NCI-H1105 treated with DMSO at 0.1 percent for 48 hours (cell line): Measurements from ENCODE around the gene LTB.

Experiments used
- DNase-seq: peaks from one replicate; lab custom pipeline; 2025; lab: John Stamatoyannopoulos, UW

LTB gene, protein sequence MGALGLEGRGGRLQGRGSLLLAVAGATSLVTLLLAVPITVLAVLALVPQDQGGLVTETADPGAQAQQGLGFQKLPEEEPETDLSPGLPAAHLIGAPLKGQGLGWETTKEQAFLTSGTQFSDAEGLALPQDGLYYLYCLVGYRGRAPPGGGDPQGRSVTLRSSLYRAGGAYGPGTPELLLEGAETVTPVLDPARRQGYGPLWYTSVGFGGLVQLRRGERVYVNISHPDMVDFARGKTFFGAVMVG

DNA sequence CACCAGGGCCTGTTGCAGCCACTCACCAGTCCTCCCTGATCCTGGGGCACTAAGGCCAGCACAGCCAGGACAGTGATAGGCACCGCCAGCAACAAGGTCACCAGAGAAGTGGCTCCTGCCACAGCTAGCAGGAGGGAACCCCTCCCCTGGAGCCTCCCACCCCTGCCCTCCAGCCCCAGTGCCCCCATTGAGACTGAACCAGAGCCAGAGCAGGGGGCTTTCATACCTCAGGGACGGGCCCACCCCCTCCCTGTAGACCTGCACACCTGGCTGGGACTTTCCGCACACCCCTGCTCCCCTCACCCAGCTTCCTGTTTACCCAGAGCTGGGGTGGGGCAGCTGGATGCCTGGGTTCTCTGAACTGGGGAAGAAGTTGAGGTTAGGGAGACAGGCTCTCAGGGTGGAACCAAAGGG is at the start of gene LTB:
TSS of gene LTB (minus strand) at position 195 of the 414 bp plus-strand sequence. CDS start at position 188, 7 bp downstream.
- DNase-seq, result no peak

DNA sequence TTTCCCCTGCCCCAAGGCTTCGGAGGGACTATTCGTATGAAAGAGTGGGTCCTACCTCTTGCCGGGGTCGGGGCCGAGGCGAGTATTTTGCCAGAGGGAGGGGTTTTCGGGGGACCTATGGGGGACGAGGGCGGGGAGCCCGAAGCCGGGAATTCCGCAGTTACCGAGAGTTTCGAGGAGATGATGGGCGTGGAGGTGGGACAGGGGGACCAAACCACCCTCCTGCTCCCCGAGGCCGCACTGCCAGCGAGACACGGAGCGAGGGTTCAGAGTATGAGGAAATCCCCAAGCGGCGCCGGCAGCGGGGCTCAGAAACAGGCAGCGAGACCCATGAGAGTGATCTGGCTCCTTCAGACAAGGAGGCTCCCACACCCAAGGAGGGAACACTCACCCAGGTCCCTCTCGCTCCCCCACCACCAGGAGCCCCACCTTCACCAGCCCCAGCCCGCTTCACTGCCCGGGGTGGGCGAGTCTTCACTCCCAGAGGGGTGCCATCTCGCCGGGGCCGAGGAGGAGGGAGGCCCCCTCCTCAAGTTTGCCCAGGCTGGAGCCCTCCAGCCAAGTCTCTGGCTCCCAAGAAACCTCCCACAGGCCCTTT is 49.6 kb upstream of the LTB start:
- no peak for DNase-seq

DNA sequence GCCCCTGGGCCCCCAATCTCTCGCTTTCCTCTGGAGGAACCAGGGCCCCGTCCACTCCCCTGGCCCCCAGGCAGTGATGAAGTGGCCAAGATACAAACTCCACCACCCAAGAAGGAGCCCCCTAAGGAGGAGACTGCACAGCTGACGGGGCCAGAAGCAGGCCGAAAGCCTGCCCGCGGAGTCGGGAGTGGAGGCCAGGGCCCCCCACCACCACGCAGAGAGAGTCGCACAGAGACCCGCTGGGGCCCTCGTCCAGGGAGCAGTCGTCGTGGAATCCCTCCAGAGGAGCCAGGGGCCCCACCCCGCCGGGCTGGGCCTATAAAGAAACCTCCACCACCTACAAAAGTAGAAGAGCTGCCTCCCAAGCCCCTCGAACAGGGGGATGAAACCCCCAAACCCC is 49.0 kb upstream of the LTB start:
- no peak for DNase-seq

DNA sequence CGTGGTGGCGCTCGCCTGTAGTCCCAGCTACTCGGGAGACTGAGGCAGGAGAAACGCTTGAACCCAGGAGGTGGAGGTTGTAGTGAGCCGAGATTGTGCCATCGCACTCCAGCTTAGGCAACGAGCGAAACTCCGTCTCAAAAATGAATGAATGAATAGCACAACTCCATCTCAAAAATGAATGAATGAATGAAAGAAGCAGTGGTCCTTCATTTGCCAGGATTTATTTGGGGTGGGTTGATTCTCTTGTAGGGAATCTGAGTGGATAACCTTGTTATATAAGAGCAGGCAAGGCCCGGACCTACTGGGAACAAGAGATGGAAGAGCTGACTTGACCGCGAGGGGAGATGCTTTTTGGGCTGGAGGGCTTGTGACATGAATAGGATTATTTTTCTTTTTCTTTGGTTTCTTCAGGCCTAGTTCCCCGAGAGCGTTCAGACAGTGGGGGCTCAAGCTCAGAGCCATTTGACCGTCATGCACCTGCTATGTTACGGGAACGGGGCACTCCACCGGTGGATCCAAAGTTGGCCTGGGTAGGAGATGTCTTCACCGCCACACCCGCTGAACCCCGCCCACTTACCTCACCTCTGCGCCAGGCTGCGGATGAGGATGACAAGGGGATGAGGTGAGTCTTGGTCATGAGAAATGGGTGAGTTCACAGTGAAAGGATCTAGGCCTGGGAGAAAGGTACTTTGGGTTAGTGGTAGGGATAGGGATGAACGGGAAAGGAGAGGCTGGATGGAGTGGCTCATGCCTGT is 48.1 kb upstream of the LTB start:
- no peak for DNase-seq

DNA sequence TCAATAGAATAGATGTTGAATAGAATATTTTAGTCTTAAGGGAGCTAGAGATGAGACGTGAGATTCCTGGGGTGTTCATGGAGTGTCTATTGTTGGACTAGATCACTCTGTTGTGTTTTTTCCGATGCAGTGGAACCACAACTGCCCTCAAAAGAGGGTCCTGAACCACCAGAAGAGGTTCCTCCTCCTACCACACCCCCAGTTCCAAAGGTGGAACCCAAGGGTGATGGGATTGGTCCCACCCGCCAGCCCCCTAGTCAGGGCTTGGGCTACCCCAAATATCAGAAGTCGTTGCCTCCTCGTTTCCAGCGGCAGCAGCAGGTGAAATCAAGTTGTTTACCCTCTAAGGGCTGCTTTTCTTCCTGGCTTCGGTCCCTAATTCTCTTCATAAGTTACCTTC is 46.8 kb upstream of the LTB start:
- no peak for DNase-seq

DNA sequence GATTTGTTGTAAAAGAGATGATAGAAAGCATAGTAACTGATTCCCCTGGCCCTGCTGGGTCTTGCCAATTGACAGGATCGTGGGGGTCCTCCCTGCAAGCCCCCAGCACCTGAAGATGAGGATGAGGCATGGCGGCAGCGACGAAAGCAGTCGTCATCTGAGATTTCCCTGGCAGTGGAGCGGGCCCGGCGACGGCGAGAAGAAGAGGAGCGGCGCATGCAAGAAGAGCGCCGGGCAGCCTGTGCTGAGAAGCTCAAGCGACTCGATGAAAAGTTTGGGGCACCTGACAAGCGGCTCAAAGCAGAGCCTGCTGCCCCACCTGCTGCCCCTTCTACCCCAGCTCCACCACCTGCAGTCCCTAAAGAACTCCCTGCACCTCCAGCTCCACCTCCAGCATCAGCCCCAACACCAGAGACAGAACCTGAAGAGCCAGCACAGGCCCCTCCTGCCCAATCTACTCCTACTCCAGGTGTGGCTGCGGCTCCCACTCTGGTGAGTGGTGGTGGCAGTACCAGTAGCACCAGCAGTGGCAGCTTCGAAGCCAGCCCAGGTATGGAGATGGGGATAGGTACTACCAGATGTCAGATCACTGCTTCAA is 45.6 kb upstream of the LTB start:
- DNase-seq, result no peak

DNA sequence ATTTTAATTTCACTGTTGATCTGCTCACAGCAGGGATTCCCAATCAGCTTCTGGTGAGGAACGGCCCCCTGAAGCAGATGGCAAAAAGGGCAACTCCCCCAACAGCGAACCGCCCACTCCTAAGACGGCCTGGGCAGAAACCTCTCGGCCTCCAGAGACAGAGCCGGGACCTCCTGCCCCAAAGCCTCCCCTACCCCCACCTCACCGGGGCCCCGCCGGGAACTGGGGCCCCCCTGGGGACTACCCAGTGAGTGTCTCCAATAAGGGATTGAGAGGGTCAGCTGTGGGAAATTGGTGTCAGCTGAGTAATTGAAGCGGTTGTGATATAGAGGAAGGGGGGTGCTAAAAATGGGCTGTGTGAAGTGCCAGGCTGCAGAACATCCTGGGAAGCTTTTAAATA is 44.7 kb upstream of the LTB start:
- no peak for DNase-seq

DNA sequence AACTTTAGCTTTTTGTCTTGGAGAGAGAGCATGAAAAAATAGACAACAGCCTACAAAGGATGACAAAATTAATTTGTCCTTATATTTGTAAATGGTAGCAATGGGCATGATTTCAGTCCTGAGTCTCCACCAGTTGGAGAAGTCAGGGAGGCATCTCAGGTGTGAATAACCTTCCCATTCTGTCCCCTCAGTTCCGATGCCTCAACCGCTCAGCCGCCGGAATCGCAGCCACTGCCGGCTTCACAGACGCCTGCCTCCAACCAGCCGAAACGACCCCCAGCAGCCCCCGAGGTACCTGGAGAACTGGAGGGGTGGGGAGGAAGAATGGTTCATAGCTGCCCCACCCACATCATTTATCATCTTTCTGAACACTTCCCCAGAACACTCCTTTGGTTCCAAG is 41.8 kb upstream of the LTB start:
- DNase-seq, result no peak

DNA sequence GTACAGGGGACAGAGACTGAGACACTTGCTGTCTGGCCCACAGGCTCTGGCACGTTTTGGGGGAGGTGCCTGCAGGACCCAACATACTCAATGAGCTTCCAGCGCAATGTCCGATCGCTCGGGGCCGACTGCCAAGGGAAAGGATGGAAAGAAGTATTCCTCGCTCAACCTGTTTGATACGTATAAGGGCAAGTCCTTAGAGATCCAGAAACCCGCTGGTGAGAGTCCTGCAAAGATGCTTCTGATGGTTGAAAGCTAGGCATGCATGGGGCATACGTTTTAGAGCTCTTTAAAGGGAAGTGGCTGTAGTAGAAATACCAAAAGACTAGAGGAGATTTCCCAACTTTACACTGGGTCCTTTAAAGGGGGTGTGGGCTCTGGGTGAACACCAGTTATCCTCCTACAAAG is 40.5 kb upstream of the LTB start:
- DNase-seq, result no peak

DNA sequence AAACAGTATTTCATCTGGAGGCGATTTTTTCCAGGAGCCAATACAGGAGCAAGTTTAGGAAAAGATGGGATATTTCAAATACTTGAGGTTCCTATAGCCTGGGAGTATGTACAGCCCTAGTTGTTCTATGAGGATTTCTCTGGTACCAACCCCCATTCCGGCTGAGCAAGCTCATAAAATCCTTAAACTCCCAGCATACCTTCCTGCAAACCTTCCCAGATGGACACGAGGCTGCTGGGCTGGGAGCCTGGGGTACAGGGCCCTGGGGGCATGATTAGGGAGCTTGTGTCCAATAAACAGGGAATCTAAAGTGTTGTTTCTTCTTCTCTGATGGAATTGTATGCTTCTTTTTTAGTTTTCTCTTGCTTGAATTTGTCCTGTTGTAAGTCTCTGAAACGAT is 39.8 kb upstream of the LTB start:
- no peak for DNase-seq

DNA sequence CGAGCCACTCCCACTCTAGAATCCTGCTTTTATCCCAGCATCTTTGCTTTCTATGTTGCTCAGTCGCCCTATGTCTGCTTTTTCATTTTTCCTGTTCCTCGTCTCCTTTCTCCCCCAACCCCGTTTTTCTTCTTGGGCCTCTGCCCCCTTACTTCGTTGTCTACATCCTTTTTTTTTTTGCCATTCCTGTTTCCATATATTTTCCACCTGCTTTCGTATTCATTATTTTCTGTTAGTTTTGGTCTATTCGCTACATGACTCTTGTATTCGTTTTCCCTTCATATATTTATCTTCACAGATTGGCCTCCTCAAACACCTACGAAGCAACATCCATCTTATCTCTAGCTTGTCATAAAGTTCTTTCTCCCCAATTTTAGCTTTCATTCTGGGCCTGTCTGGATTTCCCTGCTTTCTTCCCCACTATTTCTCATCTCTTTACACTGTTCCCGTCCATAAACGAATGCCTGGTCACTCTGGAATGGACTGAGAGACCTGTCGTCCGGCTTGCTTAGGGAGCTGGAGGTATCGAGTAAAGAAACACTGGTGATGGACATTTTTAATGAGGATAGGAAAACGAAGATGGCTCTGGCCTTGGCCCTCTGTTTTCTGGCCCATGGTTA is 39.2 kb upstream of the LTB start:
- DNase-seq, result peak; percentile 29

DNA sequence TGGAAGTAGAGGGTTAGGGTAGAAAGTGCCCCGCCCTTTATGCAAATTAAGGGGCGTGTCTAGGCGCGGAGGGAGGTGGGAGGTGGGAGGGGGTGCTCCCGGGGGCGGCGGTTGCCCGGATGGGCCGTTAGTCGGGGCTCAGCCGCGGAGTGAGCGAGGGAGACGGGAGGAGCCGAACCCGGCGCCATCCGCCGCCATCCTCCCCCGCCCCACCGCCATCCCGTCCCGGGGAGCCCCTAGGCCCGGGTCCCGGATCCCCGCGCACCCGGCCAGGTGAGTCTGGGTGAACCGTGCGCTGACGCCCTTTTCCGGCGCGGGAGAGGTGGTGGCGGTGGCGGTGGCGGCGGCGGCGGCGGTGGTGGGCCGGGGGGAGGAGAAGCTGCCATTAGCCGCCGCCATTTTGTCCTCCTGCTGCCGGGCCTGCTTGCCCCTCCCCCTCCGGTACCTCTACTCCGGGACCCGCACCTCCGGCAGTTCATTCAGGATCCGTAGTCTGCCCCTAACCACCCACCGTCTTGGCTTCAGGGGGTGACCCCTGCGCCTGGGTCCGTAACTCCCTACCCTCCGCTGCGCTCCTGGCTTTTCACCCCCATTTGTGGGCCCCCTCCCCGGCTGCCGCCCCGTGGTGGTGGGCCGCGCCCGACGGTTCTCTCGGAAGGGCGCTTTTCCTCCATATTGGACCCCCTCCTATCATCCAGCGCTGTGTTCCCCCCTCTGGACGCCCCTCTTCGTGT is 38.5 kb upstream of the LTB start, which contains the start of gene PRRC2A:
TSS of gene PRRC2A (plus strand) at position 130 of the 734 bp plus-strand sequence. CDS start 2,075 bp downstream, outside the sequence.
- peak; percentile 72 for DNase-seq

DNA sequence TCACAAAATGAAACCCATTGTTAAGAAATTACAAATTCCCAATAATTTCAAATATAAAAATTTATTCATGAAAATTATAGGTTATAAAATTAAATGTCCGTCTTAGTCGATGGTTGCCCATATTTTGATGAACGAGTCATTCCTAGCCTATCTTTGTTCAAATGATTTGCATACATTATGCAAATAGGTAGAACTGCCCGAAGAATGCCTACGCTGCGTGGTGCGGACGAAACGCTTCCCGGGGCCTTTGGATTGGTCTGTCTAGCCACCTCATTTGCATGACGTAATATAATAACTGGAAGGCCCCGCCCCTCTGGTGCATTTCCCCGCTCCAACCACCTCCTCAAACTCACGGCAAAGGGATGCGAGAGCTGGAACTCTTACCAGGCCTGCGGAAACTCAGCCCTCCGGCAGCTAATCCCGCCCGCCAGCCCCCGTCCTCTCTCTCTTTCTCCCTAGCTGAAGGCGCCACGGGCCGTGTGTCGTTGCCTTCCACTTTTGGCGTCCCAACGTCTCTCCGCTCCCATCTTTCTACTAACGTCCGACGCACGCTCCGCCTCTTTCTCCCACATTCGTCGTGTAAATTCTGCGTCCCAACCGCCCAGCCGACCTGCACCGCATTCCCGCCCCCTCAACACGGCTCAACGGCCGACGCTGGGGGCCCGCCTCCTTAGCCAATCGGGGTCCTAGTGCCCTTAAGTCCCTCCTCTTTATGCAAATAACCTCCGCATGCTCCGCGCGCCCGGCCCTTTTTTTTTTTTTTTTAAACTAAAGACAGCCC is 37.8 kb upstream of the LTB start:
- DNase-seq, result peak; percentile 99

DNA sequence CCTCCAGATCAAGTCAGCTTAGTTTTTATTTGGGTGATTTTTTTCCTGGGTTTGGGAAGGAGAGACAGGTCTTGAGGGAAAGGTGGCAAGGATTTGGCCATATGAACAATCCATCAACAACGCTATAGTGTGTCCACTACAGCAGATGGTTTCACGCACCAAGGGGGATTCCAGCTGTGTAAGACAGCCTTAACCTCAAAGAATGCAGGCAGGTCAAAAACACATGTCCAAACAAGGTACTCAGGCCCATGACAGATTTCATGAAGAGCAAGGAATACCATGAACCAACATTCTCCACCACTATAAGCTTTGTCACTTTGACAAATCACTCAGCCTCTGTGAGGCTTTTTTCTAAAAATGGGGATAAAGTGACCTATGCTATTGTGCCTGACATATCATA is 34.8 kb upstream of the LTB start:
- DNase-seq, result no peak

DNA sequence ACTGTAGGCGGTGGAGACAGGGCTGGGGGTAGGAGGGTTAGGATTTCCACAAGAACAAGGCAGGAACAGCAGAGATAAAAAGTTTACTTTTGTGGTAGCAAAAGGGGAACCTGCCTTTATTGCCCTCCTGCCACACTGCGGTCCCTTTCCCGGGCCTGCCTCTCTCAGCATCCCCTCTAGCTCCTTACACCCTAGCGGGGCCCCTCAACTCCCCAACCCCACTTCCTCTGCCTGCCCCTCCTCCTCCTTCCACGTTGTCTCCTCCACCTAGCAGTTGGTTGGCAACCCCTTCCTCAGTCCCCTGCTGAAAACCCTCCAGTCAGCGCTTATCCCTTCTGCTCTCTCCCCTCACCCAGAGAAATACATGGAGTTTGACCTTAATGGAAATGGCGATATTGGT is 33.5 kb upstream of the LTB start:
- DNase-seq, result no peak

DNA sequence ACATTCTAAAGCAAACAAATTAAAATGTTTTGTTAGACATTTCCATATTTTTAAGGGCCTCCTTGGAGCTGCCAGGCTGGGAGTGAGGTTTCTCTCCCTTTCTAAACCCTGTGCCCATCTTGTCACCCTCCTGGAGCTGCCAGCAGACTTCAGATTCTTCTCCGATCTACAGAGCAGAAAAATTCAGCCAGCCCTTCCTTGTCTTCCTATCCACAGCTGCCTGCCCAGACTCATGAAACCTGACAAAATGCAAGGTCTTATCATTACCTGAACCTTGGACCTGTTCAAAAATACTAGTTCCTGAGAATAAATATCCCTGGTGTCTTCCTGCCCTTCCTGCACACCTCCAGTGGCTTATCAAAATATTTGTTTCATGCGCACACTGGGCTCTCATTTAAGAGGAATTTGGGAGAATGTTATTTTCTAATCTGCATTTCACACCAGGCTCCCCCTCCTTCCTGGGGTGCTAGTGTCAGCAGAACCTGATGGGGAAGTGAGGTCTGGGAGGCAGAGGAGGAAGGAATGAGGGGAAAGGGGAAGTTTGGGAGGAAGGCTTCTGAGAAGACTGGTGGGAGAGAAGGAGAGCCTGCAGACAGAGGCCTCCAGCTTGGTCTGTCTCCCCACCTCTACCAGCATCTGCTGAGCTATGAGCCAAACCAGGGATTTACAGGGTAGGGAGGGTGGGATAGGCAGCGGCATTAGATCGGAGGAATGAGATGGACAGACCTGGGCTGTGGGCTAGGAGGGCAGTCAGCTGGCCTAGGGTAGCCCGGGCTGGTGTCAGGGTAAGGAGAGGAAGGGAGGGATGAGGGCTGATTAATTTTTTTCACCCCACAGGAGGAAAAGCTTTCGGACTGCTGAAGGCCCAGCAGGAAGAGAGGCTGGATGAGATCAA is 32.7 kb upstream of the LTB start, which contains the start of gene AIF1:
TSS of gene AIF1 (plus strand) at position 551 of the 895 bp plus-strand sequence. CDS start at position 647, 96 bp downstream.
- DNase-seq, result no peak

DNA sequence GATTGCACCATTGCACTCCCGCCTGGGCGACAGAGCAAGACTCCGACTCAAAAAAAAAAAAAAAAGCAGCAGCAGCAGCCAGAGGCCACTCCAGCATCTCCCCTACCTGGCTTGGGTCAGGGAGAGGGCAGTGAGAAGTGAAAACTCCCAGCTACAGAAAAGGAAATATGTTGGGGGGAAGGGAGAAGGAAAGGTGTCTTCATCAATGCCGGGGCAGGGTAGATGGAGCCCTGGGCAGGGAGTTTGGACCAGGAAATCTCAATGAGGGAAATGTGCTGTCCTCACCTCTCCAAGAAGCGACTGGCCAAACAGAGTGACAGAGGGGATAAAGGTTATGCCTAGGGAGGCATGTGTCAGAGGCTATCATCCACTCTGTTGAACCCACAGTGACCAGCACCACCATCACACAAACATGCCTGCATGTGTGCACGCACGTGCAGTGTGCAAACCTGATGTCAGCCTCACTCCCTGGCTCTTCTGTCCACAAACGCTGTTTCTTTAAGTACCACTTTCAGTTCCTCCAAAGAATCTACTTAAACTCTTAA is 31.9 kb upstream of the LTB start:
- DNase-seq, result no peak

DNA sequence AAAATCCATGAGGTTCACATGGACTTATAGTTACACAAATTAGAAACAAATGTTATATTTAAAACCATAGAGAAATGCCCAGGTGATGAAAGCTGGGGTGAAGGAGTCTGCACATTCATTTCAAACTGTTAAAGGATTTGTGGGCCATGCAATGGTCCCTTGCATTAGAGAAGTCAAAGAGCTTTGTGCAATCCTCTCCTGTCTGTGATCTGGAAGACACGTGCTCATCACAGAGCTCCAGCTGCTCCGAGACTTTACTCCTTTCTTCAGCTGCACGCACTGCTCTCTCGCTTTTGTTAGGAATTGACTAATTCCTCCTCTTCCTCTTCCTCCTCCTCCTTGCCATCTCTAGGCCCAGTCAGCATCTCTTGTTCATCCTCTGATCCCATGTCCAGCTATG is 28.7 kb upstream of the LTB start:
- no peak for DNase-seq
